CD4-positive, alpha-beta memory T cell (primary cell): Measurements from ENCODE around the gene USH1G. TPM values are rescaled to one million over a fixed set of nuclear protein-coding genes. Genes with fewer than 3 reads are reported as not detected.
A peak's percentile ranks its signal among the peaks of the same experiment; 100 is the strongest.

ENCODE experiments used
- CTCF ChIA-PET: fragments of 350-600 bp; sonication (Branson Sonifier 250); formaldehyde crosslinking; loops from one replicate; lab custom pipeline; 2021; ENCODE audit warnings: inconsistent platforms; ENCODE audit not compliant: partially characterized antibody; lab: Charles Lee
- POLR2A ChIA-PET: fragments of 350-600 bp; sonication (Branson Sonifier 250); formaldehyde crosslinking; loops from one replicate; lab custom pipeline; 2021; ENCODE audit not compliant: partially characterized antibody; lab: Charles Lee
- DNase-seq, 5 donors: peaks; one replicate each; pipeline versions ENCODE4 v3.0.0 to v3.0.0-alpha.2; 2020 to 2022; ENCODE audit warnings: mixed read lengths in 1 of 5
- H3K27ac ChIP-seq: one replicate; pipeline ENCODE4 v1.7.0; 2013; ENCODE audit warnings: low read depth, low read length
- H3K27me3 ChIP-seq: 2 replicates; pipeline ENCODE4 v1.7.0; 2013; ENCODE audit warnings: mild to moderate bottlenecking, low read length, moderate library complexity; ENCODE audit not compliant: insufficient read depth
- H3K36me3 ChIP-seq: 2 replicates; pipeline ENCODE4 v1.7.0; 2013; ENCODE audit warnings: mild to moderate bottlenecking, low read length, moderate library complexity; ENCODE audit not compliant: insufficient read depth
- H3K4me1 ChIP-seq: 2 replicates; pipeline ENCODE4 v1.7.0; 2013; ENCODE audit warnings: mild to moderate bottlenecking, low read length, moderate library complexity; ENCODE audit not compliant: insufficient read depth
- H3K4me3 ChIP-seq, 2 donors: one replicate each; pipeline ENCODE4 v1.7.0; 2013; ENCODE audit warnings: low read length in 2 of 2, mild to moderate bottlenecking in 1 of 2
- H3K9me3 ChIP-seq, 2 donors: one replicate each; pipeline ENCODE4 v1.7.0; 2013; ENCODE audit warnings: low read length in 2 of 2, control low read depth in 1 of 2; ENCODE audit not compliant: control insufficient read depth in 1 of 2
- H3K27ac Mint-ChIP-seq, 7 donors: one replicate each; pipeline ENCODE4 v1.8.0; 2020 to 2021; ENCODE audit warnings: mixed read lengths in 7 of 7, mild to moderate bottlenecking in 6 of 7, inconsistent platforms in 3 of 7, moderate library complexity in 3 of 7
- H3K27me3 Mint-ChIP-seq, 2 donors: one replicate each; pipeline ENCODE4 v1.8.0; 2020 to 2021; ENCODE audit warnings: mixed read lengths in 2 of 2
- H3K36me3 Mint-ChIP-seq, 2 donors: one replicate each; pipeline ENCODE4 v1.8.0; 2020 to 2021; ENCODE audit warnings: mixed read lengths in 2 of 2, inconsistent platforms in 1 of 2, mild to moderate bottlenecking in 1 of 2
- H3K4me1 Mint-ChIP-seq, 4 donors: one replicate each; pipeline ENCODE4 v1.8.0; 2020 to 2021; ENCODE audit warnings: mixed read lengths in 4 of 4, mild to moderate bottlenecking in 1 of 4
- H3K4me3 Mint-ChIP-seq, 8 donors: one replicate each; pipeline ENCODE4 v1.8.0; 2020 to 2021; ENCODE audit warnings: mixed read lengths in 8 of 8, mild to moderate bottlenecking in 7 of 8, moderate library complexity in 6 of 8, inconsistent platforms in 3 of 8
- H3K9me3 Mint-ChIP-seq, 8 donors: one replicate each; pipeline ENCODE4 v1.8.0; 2020 to 2021; ENCODE audit warnings: mixed read lengths in 8 of 8, mild to moderate bottlenecking in 5 of 8, inconsistent platforms in 3 of 8, moderate library complexity in 1 of 8
- intact Hi-C: fragments of 100-400 bp; cut with micrococcal nuclease; formaldehyde crosslinking; loops from one replicate; pipeline ENCODE4 v1.15.1; 2023
- polyA plus RNA-seq, 2 donors: library from polyadenylated mRNA; unstranded; fragments of 300-500 nt; fragmentation: Illumina TruSeq; gene quantifications; one replicate each; pipeline ENCODE4 v1.2.3, GENCODE V29; 2021
- total RNA-seq, 2 experiments: library from RNA; stranded (reverse); gene quantifications; one replicate each; pipeline ENCODE4 v1.2.3, GENCODE V29; 2021

The USH1G gene
- total and polyA plus RNA-seq, 4 experiments from 2014 or later, result not detected

DNA sequence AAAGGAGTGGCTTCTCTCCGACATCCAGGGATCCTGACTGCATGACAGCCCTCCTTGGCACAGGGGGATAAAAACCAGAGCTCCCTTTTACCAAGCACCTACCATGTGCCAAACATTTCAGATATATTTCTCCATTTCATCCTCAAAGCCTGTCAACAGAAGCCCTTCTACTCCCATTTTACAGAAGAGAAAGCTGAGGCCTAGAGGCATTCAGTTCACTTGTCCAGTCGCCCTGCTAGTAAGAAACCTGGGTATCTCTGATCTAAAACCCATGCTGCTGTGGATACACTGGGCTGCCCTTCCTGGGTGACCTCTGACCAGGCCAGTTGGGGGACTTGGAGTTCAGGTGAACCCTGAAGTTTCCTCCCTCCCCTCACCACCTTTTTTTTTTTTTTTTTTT, 44.4 kb downstream of the USH1G start:
- ChIA-PET CTCF (no interaction called here), POLR2A (no interaction called here)
- Mint-ChIP-seq H3K4me1 (peaks cover 3 to 5% (median 4%) of the 10 kb centered on the region in 4 donors), H3K4me3 (no peak overlapping the region), H3K27ac (no peak overlapping the region), H3K9me3 (no peaks in the 10 kb centered on the region), H3K36me3 (no peaks in the 10 kb centered on the region), H3K27me3 (peaks cover 5 to 6% of the 10 kb centered on the region in 2 donors)
- Histone ChIP-seq H3K9me3 (no peaks in the 10 kb centered on the region), H3K27ac (no peak overlapping the region), H3K27me3 (no peaks in the 10 kb centered on the region), H3K4me3 (no peak overlapping the region), H3K4me1 (peaks cover 5% of the 10 kb centered on the region), H3K36me3 (no peaks in the 10 kb centered on the region)
- DNase-seq, result no peak
- intact Hi-C loops, result no loop called here

DNA sequence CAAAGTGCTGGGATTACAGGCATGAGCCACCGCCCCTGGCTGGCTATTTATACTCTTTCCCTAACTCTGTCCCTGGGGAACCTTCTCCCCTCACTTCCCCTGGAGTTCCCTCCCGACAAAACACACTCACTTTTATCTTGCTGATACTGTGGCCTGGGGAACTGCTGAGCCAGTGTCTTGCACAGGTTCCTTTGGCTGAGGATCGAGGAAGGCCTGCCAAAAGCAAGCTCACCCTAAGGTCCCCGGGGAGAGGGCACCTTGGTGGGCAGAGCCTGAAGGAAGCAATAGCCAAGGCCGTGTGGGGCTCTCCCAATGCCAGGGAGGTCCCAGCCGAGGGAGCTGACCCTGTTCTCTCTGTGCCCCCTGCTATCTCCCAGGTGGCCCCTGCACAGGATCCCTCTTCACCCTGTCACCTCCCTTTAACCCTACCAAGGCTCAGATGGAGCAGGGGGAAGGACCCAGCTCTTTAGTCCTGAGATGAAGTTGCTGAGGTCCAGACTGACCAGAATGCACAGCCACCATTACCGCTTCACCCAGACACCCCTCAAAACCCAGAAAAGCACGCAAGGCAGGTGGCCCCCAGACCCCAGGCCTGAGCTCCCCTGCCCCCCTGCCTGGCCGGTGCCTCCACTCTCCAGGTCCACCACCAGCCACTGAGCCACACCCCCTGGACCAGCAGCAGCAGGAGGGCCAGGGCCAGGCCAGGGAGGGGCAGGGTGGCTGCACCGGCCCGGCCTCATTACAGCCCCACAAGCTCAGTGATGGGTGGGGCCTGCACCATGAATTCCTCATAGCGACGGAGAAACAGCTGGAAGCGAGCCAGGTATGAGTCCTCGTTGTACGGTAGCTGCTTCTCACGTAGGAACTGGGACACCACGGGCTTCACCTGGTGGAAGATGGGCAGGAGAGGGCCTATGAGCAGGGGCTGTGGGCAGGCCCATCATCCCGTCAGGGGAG, 45.2 kb downstream of the USH1G start:
- Mint-ChIP-seq H3K36me3 (no peaks in the 10 kb centered on the region), H3K4me1 (peaks cover 5 to 11% (median 6%) of the 10 kb centered on the region in 4 donors), H3K9me3 (peaks cover 0 to 2% (median 0%) of the 10 kb centered on the region in 8 donors), H3K4me3 (no peak overlapping the region), H3K27me3 (peaks cover under 1 to 4% of the 10 kb centered on the region in 2 donors), H3K27ac (peak overlapping the region in 1 of 7 donors; percentile 29)
- H3K9me3 ChIP-seq, result no peaks in the 10 kb centered on the region
- intact Hi-C loops, result no loop called here
- H3K27ac ChIP-seq, result no peak overlapping the region
- ChIA-PET CTCF (interaction anchor here (0.9 kb wide), 1 partner anchor 665 kb away, joined by 3 read pairs; no protein-coding TSS in a partner anchor), POLR2A (no interaction called here)
- no peaks in the 10 kb centered on the region for H3K36me3 ChIP-seq
- DNase-seq, result no peak
- no peaks in the 10 kb centered on the region for H3K27me3 ChIP-seq
- peaks cover 6% of the 10 kb centered on the region for H3K4me1 ChIP-seq
- H3K4me3 ChIP-seq, result no peak overlapping the region

DNA sequence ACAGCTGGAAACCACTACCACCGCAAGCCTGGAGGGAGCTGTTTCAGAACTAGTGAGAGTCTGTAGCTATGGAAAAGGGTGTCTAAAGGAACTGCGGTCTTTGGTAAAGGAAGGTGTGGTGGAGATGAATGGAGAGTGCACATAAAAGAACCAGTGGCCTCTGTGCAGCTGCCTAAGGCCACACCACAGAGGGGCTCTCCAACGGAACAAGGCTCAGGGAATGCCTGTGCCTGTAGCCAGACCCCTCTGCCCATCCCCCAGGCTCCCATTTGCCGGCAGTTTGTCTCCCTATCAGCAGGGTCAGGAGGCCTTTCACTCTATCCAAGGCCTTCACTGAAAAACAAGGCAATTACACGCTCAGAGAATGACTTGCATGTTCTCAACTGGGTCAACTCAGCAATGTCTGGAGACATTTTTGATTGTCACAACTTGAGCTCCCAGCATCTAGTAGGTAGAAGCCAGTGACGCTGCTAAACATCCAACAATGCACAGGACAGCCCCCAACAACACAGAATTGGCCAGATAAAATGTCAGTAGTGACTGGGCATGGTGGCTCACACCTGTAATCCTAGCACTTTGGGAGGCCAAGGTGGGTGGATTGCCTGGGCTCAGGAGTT, 47.0 kb downstream of the USH1G start:
- Mint-ChIP-seq H3K4me3 (no peak overlapping the region), H3K27me3 (no peaks in the 10 kb centered on the region), H3K9me3 (peaks cover 0 to 2% (median 0%) of the 10 kb centered on the region in 8 donors), H3K27ac (no peak overlapping the region), H3K36me3 (no peaks in the 10 kb centered on the region), H3K4me1 (peaks cover 10 to 27% (median 17%) of the 10 kb centered on the region in 4 donors)
- Histone ChIP-seq H3K4me3 (no peak overlapping the region), H3K4me1 (peaks cover 21% of the 10 kb centered on the region), H3K36me3 (no peaks in the 10 kb centered on the region), H3K27ac (no peak overlapping the region), H3K27me3 (no peaks in the 10 kb centered on the region), H3K9me3 (no peaks in the 10 kb centered on the region)
- intact Hi-C loops, result no loop called here
- CTCF ChIA-PET, result interaction anchor here (1.3 to 1.5 kb wide), 3 partner anchors 10 to 126 kb away, joined by 3 to 9 read pairs (median 3); no protein-coding TSS in a partner anchor
- POLR2A ChIA-PET, result no interaction called here
- DNase-seq, result no peak

DNA sequence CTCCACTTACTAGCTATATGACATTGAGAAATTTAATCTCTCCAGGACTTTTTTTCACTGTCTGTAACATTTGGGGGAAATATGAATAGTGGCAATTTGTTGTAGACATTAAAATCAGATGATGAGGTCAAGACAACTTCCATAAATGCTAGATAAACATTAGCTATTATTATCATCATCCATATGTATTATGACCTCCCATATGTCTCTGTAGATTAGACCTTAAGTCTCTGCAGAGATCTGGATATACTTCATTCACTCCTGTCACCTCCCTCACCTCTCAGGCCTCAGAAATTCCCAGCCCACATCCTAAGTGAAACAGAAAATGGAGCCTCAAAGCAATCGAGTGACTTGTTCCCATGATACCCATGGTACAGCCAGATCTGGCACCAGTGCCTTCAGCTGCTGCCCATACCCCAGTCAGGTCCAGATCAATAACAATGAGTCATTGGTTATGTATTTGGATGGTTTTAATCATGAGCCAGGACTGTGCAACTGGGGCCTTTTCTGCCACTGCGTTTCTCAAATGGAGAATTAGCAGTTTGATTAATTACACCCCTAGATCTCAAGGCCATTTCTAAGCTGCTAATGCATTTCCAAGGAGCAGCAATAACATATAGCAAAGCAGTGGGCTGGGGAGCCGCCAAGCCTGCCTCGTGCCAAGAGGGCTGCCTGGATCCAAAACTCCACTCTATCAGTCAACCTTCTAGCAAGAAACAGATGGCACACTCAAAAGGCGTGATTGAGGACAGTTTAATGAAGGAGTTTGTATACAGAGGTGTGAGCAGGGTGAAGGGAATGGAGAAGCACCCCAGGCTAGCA, 47.7 kb downstream of the USH1G start:
- peak overlapping the region in 2 of 8 donors; percentile 8 to 25 for H3K4me3 Mint-ChIP-seq
- POLR2A ChIA-PET, result interaction anchor here (3.5 kb wide), 1 partner anchor 137 kb away, joined by 20 read pairs; the partner anchor contains the start of gene RAB37
- no peaks in the 10 kb centered on the region for H3K36me3 ChIP-seq

DNA sequence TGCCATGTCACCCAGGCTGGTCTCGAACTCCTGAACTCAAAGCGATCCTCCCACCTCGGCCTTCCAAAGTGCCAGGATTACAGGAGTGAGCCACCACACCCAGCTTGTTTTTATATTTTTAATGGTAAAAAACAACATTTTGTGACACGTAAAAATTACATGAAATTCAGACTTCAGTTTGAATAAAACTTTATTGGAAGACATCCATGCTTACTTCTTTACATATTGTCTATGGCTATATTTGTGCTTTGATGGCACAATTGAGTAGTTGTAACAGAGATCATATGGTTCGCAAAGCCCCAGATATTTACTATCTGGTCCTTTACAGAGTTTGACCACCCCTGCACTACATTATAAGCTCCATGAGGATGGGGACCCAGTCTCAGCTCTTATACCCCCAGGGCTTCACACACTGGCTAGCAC, 48.4 kb downstream of the USH1G start:
- no peak overlapping the region for H3K27ac ChIP-seq
- DNase-seq, result no peak
- H3K4me3 ChIP-seq, result no peak overlapping the region
- H3K27me3 ChIP-seq, result no peaks in the 10 kb centered on the region
- Mint-ChIP-seq H3K36me3 (no peaks in the 10 kb centered on the region), H3K9me3 (peaks cover 0 to 2% (median 0%) of the 10 kb centered on the region in 8 donors), H3K27me3 (no peaks in the 10 kb centered on the region), H3K4me3 (peak overlapping the region in 3 of 8 donors; percentile 8 to 95 (median 10)), H3K4me1 (peaks cover 10 to 27% (median 17%) of the 10 kb centered on the region in 4 donors), H3K27ac (peak overlapping the region in 1 of 7 donors; percentile 90)
- CTCF ChIA-PET, result interaction anchor here (1.3 kb wide), 2 partner anchors 11 to 125 kb away, joined by 3 read pairs; no protein-coding TSS in a partner anchor
- intact Hi-C loops, result loop anchor here (5.0 kb wide), 1 partner anchor 158 kb away; no protein-coding TSS in a partner anchor
- H3K4me1 ChIP-seq, result peaks cover 22% of the 10 kb centered on the region
- POLR2A ChIA-PET, result interaction anchor here (3.5 kb wide), 1 partner anchor 136 kb away, joined by 20 read pairs; the partner anchor contains the start of gene RAB37
- no peaks in the 10 kb centered on the region for H3K9me3 ChIP-seq
- H3K36me3 ChIP-seq, result no peaks in the 10 kb centered on the region

More for the DNA sequence above, 47.7 kb downstream of the USH1G start:
- intact Hi-C loops, result no loop called here
- no peaks in the 10 kb centered on the region for H3K27me3 Mint-ChIP-seq
- no peaks in the 10 kb centered on the region for H3K27me3 ChIP-seq
- no peak for DNase-seq
- CTCF ChIA-PET, result interaction anchor here (1.3 to 1.5 kb wide), 3 partner anchors 10 to 126 kb away, joined by 3 to 9 read pairs (median 3); no protein-coding TSS in a partner anchor
- no peaks in the 10 kb centered on the region for H3K9me3 ChIP-seq
- no peak overlapping the region for H3K27ac ChIP-seq
- peaks cover 10 to 27% (median 17%) of the 10 kb centered on the region in 4 donors for H3K4me1 Mint-ChIP-seq
- peak overlapping the region in 2 of 7 donors; percentile 23 to 90 for H3K27ac Mint-ChIP-seq
- H3K9me3 Mint-ChIP-seq, result peaks cover 0 to 2% (median 0%) of the 10 kb centered on the region in 8 donors
- H3K4me3 ChIP-seq, result no peak overlapping the region
- peaks cover 22% of the 10 kb centered on the region for H3K4me1 ChIP-seq
- H3K36me3 Mint-ChIP-seq, result no peaks in the 10 kb centered on the region

DNA sequence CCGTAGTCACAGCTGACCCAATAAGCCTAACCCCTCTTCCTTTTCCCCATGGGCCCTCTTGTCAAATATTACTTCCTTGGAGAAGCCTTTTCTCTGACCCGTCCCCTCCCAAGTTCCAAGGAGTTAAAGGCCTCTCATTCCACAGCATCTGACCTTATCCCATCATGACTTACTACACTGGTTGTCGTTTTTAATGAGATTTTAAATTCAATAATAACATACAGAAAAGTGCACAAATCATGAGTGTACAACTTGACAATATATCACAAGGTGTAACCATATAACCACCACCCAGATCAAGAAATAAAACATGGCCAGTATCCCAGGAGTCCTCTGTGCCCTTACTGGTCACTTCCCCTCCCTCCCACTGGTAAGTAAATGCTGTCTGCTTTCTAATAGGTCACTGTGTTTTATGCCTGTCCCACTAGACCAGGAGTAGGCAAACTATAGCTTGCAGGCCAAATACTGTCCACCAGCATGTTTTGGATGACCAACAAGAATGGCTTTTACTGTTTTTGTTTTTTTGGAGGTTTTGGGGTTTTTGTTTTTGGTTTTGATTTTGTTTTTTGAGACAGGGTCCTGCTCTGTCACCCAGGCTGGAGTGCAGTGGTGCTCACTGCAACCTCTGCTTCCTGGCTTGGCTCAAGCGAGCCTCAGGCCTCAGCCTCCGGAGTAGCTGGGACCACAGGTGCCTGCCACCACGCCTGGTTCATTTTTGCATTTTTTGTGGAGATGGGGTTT, 49.0 kb downstream of the USH1G start:
- H3K27me3 Mint-ChIP-seq, result no peaks in the 10 kb centered on the region
- CTCF ChIA-PET, result interaction anchor here (0.7 to 1.2 kb wide), 6 partner anchors 9 to 137 kb away, joined by 3 to 11 read pairs (median 4); partner anchors contain the start of gene RAB37
- Histone ChIP-seq H3K9me3 (no peaks in the 10 kb centered on the region), H3K36me3 (no peaks in the 10 kb centered on the region), H3K4me1 (peaks cover 22% of the 10 kb centered on the region), H3K4me3 (peak overlapping the region; percentile 79 to 84), H3K27me3 (no peaks in the 10 kb centered on the region), H3K27ac (peak overlapping the region; percentile 90)
- POLR2A ChIA-PET, result interaction anchor here (1.2 to 3.5 kb wide), 10 partner anchors 10 to 397 kb away, joined by 5 to 20 read pairs (median 10); partner anchors contain the start of genes GGA3, MIF4GD, MRPL58 and MRPS7
- no peak for DNase-seq
- no peaks in the 10 kb centered on the region for H3K36me3 Mint-ChIP-seq
- H3K27ac Mint-ChIP-seq, result peak overlapping the region; percentile 90 to 98 (median 98)
- H3K4me1 Mint-ChIP-seq, result peaks cover 10 to 27% (median 17%) of the 10 kb centered on the region in 4 donors
- peak overlapping the region; percentile 87 to 98 (median 94) for H3K4me3 Mint-ChIP-seq
- peaks cover 0 to 2% (median 0%) of the 10 kb centered on the region in 8 donors for H3K9me3 Mint-ChIP-seq
- intact Hi-C loops, result loop anchor here (1.0 to 5.0 kb wide), 4 partner anchors 22 to 415 kb away; partner anchors contain the start of genes NHERF1 and SLC25A19
